Breast epithelium (tissue), 4 donors: Measurements from ENCODE around the gene TANGO6. TPM values are rescaled to one million over a fixed set of nuclear protein-coding genes. Genes with fewer than 3 reads are reported as not detected.

Experiments
- DNase-seq, 2 donors: peaks; one replicate each; pipeline ENCODE4 v3.0.0-alpha.2; 2019; ENCODE audit warnings: low spot score in 2 of 2
- H3K27ac ChIP-seq, 2 donors: fragments of 200-600 bp; sonication (generic) in 1 of 2; one replicate each; pipeline ENCODE4 v1.5.1; 2016 to 2019; ENCODE audit warnings: mild to moderate bottlenecking in 1 of 2
- H3K27me3 ChIP-seq, 2 donors: fragments of 200-600 bp; sonication (generic) in 1 of 2; one replicate each; pipeline versions ENCODE4 v1.5.1 to v1.6.0; 2017 to 2019; ENCODE audit warnings: control low read depth in 1 of 2, mild to moderate bottlenecking in 1 of 2
- H3K36me3 ChIP-seq: fragments of 200-600 bp; one replicate; pipeline ENCODE4 v1.5.1; 2019
- H3K4me1 ChIP-seq, 2 donors: fragments of 200-600 bp; sonication (generic); one replicate each; pipeline ENCODE4 v1.5.1; 2016 to 2019; ENCODE audit warnings: control low read depth in 1 of 2
- H3K4me3 ChIP-seq, 3 donors: fragments of 200-600 bp; sonication (generic); 1 replicate in 2 of 3; 2 replicates in 1 of 3; pipeline ENCODE4 v1.5.1; 2016 to 2019; ENCODE audit warnings: mild to moderate bottlenecking in 3 of 3, moderate library complexity in 2 of 3
- H3K9me3 ChIP-seq, 2 donors: fragments of 200-600 bp; sonication (generic) in 1 of 2; one replicate each; pipeline ENCODE4 v1.5.1; 2016 to 2019; ENCODE audit warnings: control low read depth in 1 of 2
- CTCF ChIP-seq, 3 donors: fragments of 450-650 bp; IDR thresholded peaks; one replicate each; pipeline ENCODE4 v1.5.1; 2016 to 2017; ENCODE audit warnings: antibody characterized with exemption in 3 of 3, mild to moderate bottlenecking in 3 of 3, moderate library complexity in 3 of 3
- POLR2A ChIP-seq: fragments of 450-650 bp; IDR thresholded peaks from one replicate; pipeline ENCODE4 v1.6.1; 2016; ENCODE audit warnings: antibody characterized with exemption, mild to moderate bottlenecking, moderate library complexity
- POLR2AphosphoS5 ChIP-seq, 3 donors: sonication (generic); formaldehyde crosslinking; IDR thresholded peaks; one replicate each; pipeline ENCODE4 v1.6.1; 2017; ENCODE audit warnings: antibody characterized with exemption in 3 of 3
- intact Hi-C: fragments of 100-400 bp; cut with DNase I; formaldehyde crosslinking; loops from one replicate; pipeline ENCODE4 v1.15.1; 2023; ENCODE audit warnings: low total_unique reads
- total RNA-seq, 3 donors: library from RNA; depleted of rRNA; stranded (reverse); fragments of >200 nt; gene quantifications; one replicate each; pipeline ENCODE4 v1.1.0, GENCODE V29; 2016

The TANGO6 gene
- total RNA-seq, 3 donors from 2014 or later: 13.4 to 26.1 (median 24.6) TPM

DNA sequence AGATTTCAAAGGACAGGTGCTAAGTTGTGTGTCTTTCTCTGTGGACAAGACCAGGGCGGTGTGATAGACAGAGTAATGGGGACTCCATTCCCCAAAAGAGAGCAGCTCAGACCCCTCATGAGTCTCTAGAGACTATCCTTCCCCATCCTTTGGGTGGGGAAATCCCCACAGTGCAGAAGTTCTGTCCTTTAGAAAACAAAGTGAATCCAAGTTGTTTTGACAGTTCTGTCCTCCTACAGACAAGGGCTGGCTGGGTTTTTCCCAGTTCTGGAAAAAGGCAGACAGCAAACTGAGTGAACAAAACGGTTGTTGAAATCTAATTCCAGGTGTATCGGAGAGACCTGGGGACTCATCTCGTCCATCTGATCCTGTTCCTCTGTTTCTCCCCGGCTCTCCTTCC lies 251.2 kb downstream of the TANGO6 start:
- H3K27ac ChIP-seq: no peak overlapping the region
- H3K27me3 ChIP-seq: no peaks in the 10 kb centered on the region
- no peak for TF ChIP-seq CTCF (IDR thresholded peaks at IDR 0.05)
- no peak for TF ChIP-seq POLR2AphosphoS5 (IDR thresholded peaks at IDR 0.05)
- no peak for TF ChIP-seq POLR2A
- no peak overlapping the region for H3K4me3 ChIP-seq
- H3K36me3 ChIP-seq: no peaks in the 10 kb centered on the region
- intact Hi-C loops: no loop called here
- DNase-seq: no peak
- no peaks in the 10 kb centered on the region for H3K4me1 ChIP-seq
- H3K9me3 ChIP-seq: no peaks in the 10 kb centered on the region

DNA sequence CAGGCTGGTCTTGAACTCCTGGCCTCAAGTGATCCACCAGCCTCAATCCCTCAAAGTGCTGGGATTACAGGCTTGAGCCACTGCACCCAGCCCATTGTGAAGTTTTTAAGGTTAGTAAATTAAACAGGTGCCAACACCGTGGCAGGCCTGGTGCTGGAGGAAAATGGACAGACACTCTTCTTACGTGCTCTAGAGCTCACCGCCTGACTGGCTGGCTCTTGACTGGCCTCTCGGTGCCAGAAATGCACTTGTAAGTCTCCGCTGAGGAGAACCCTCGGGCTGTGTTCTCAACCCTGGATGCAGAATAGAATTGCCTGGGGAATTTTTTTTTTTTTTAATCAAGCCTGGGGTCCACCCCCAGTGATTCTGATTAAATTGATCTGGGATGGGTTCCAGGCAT lies 251.9 kb downstream of the TANGO6 start:
- no peak for TF ChIP-seq POLR2AphosphoS5 (IDR thresholded peaks at IDR 0.05)
- TF ChIP-seq POLR2A: no peak
- no peak for TF ChIP-seq CTCF (IDR thresholded peaks at IDR 0.05)
- Histone ChIP-seq H3K9me3 (no peaks in the 10 kb centered on the region), H3K4me3 (no peak overlapping the region), H3K36me3 (no peaks in the 10 kb centered on the region), H3K4me1 (no peaks in the 10 kb centered on the region), H3K27me3 (no peaks in the 10 kb centered on the region), H3K27ac (no peak overlapping the region)
- intact Hi-C loops: no loop called here
- no peak for DNase-seq

DNA sequence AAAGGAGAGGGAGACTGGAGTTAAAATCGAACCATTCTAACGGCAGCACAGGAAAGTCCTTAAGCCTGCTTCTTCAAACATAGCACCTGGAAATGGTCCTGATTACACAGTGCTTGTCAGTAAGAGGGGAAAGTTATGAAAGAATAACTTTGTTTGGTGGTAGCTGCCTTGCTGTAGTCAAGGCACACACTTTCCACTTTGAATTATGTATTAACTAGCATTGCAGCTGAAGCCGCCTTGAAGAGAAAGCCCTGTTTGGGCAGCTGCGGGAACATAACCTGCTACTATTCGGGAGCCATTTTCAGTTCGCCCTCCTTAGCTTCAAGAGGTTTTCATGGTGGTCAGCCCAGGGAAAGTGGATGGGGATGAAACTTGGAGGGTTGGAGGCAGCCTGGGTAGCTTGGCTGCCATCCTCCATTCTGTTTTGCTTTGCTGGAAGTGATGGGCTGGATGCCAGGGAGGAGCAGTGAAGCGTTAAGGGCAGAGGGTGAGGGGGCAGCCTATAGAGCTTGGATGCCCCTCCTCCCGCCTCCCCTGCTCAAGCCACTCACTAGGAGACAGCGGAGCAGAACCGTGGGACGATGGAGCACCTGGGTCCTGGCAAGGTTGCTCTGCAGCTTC lies 256.9 kb downstream of the TANGO6 start:
- H3K36me3 ChIP-seq: no peaks in the 10 kb centered on the region
- TF ChIP-seq POLR2AphosphoS5 (IDR thresholded peaks at IDR 0.05) (no peak), POLR2A (no peak), CTCF (IDR thresholded peaks at IDR 0.05) (no peak)
- intact Hi-C loops: no loop called here
- H3K4me3 ChIP-seq: no peak overlapping the region
- no peak for DNase-seq
- no peaks in the 10 kb centered on the region for H3K4me1 ChIP-seq
- no peaks in the 10 kb centered on the region for H3K27me3 ChIP-seq
- H3K9me3 ChIP-seq: no peaks in the 10 kb centered on the region
- no peak overlapping the region for H3K27ac ChIP-seq

GRCh38 chr16:69105501-69106361 lies 262.4 kb downstream of the TANGO6 start, which contains the start of gene HAS3:
Gene HAS3, plus strand, starts transcription at chr16:69105653. Its CDS starts 3,743 bp downstream, at chr16:69109396.
- H3K4me1 ChIP-seq: peaks cover 4 to 11% of the 10 kb centered on the region in 2 donors
- intact Hi-C loops: no loop called here

More at GRCh38 chr16:69105501-69106361, 262.4 kb downstream of the TANGO6 start, which contains the start of gene HAS3:
- Histone ChIP-seq H3K4me3 (peak within 1 kb of the TSS; percentile 45 to 85 (median 63)), H3K36me3 (no peaks in the 10 kb centered on the region), H3K27ac (peak within 1 kb of the TSS in 1 of 2 donors; percentile 9), H3K27me3 (peaks cover 0 to 3% of the 10 kb centered on the region in 2 donors), H3K9me3 (no peaks in the 10 kb centered on the region)
- no peak for TF ChIP-seq POLR2AphosphoS5 (IDR thresholded peaks at IDR 0.05)
- peak in 1 of 3 donors; percentile 8 for TF ChIP-seq CTCF (IDR thresholded peaks at IDR 0.05)
- DNase-seq: no peak
